Measurements from ENCODE around the gene BAIAP3.
"Not testable (repeated sequence)": the region's sequence is repeated elsewhere in the genome, so short reads cannot be mapped to it uniquely, and the experiment has no call there.

BAIAP3 gene

GRCh38 chr16:1326391-1326790 lies 7.1 kb upstream of the BAIAP3 start:
- Histone ChIP-seq H3K9ac (ENCODE audit: insufficient read length, low read depth) (no peak overlapping the region), H3K4me3 (ENCODE audit: insufficient read length, low read depth) (no peak overlapping the region), H3K36me3 (ENCODE audit: insufficient read depth, insufficient read length, low read length) (peaks cover 39% of the 10 kb centered on the region), H3K9me3 (ENCODE audit: insufficient read depth, low read length) (peaks cover 9% of the 10 kb centered on the region; the same call in 1 of the 2 replicates), H3K4me1 (ENCODE audit: insufficient read depth, insufficient read length) (peaks cover 9% of the 10 kb centered on the region), H3K27me3 (ENCODE audit: insufficient read depth, insufficient read length) (no peaks in the 10 kb centered on the region)
- DNase-seq (ENCODE audit: low read depth, low spot score) = no peak
- TF ChIP-seq ZNF274 (IDR thresholded peaks at IDR 0.05; ENCODE audit: low read depth, low read length) = no peak
- no peak for TF ChIP-seq SUZ12 (IDR thresholded peaks at IDR 0.05; ENCODE audit: extremely low read depth, insufficient read depth, insufficient read length)
- no peak for TF ChIP-seq YY1 (IDR thresholded peaks at IDR 0.05; ENCODE audit: insufficient read depth, insufficient read length)

- H3K27me3 ChIP-seq (ENCODE audit: insufficient read depth, insufficient read length) = peaks cover 4% of the 10 kb centered on the region
- H3K4me3 ChIP-seq (ENCODE audit: insufficient read length, low read depth) = no peak overlapping the region
- peaks cover 13% of the 10 kb centered on the region for H3K4me1 ChIP-seq (ENCODE audit: insufficient read depth, insufficient read length)
- no peak for DNase-seq (ENCODE audit: low read depth, low spot score)
- H3K36me3 ChIP-seq (ENCODE audit: insufficient read depth, insufficient read length, low read length) = peaks cover 32% of the 10 kb centered on the region
- TF ChIP-seq ZNF274 (IDR thresholded peaks at IDR 0.05; ENCODE audit: low read depth, low read length) = no peak
- no peak for TF ChIP-seq SUZ12 (IDR thresholded peaks at IDR 0.05; ENCODE audit: extremely low read depth, insufficient read depth, insufficient read length)
- TF ChIP-seq YY1 (IDR thresholded peaks at IDR 0.05; ENCODE audit: insufficient read depth, insufficient read length) = no peak
- peaks cover 9% of the 10 kb centered on the region; the same call in 1 of the 2 replicates for H3K9me3 ChIP-seq (ENCODE audit: insufficient read depth, low read length)
- H3K9ac ChIP-seq (ENCODE audit: insufficient read length, low read depth) = no peak overlapping the region
Measured at GRCh38 chr16:1326946-1327618, 6.4 kb upstream of the BAIAP3 start.

- TF ChIP-seq ZNF274 (IDR thresholded peaks at IDR 0.05; ENCODE audit: low read depth, low read length) = no peak
- TF ChIP-seq YY1 (IDR thresholded peaks at IDR 0.05; ENCODE audit: insufficient read depth, insufficient read length) = no peak
- TF ChIP-seq SUZ12 (IDR thresholded peaks at IDR 0.05; ENCODE audit: extremely low read depth, insufficient read depth, insufficient read length) = no peak
- peaks cover 31% of the 10 kb centered on the region for H3K36me3 ChIP-seq (ENCODE audit: insufficient read depth, insufficient read length, low read length)
- H3K4me3 ChIP-seq (ENCODE audit: insufficient read length, low read depth) = no peak overlapping the region
- no peak overlapping the region for H3K9ac ChIP-seq (ENCODE audit: insufficient read length, low read depth)
- peaks cover 9% of the 10 kb centered on the region for H3K27me3 ChIP-seq (ENCODE audit: insufficient read depth, insufficient read length)
- peaks cover 17% of the 10 kb centered on the region for H3K4me1 ChIP-seq (ENCODE audit: insufficient read depth, insufficient read length)
- peaks cover 9% of the 10 kb centered on the region; the same call in 1 of the 2 replicates for H3K9me3 ChIP-seq (ENCODE audit: insufficient read depth, low read length)
- DNase-seq (ENCODE audit: low read depth, low spot score) = no peak
Measured at GRCh38 chr16:1327619-1327947, 5.9 kb upstream of the BAIAP3 start.

GRCh38 chr16:1328136-1328535 lies 5.3 kb upstream of the BAIAP3 start:
- Histone ChIP-seq H3K36me3 (ENCODE audit: insufficient read depth, insufficient read length, low read length) (peaks cover 28% of the 10 kb centered on the region), H3K4me1 (ENCODE audit: insufficient read depth, insufficient read length) (peaks cover 19% of the 10 kb centered on the region)
- not testable (repeated sequence) for DNase-seq (ENCODE audit: low read depth, low spot score)

GRCh38 chr16:1328961-1329360 lies 4.5 kb upstream of the BAIAP3 start:
- H3K9ac ChIP-seq (ENCODE audit: insufficient read length, low read depth); DNase-seq (ENCODE audit: low read depth, low spot score); H3K4me3 ChIP-seq (ENCODE audit: insufficient read length, low read depth); H3K9me3 ChIP-seq (ENCODE audit: insufficient read depth, low read length): not testable (repeated sequence)
- Histone ChIP-seq H3K36me3 (ENCODE audit: insufficient read depth, insufficient read length, low read length) (peaks cover 19% of the 10 kb centered on the region), H3K27me3 (ENCODE audit: insufficient read depth, insufficient read length) (peaks cover 21% of the 10 kb centered on the region), H3K4me1 (ENCODE audit: insufficient read depth, insufficient read length) (peaks cover 17% of the 10 kb centered on the region)

More at GRCh38 chr16:1328136-1328535, 5.3 kb upstream of the BAIAP3 start:
- H3K9me3 ChIP-seq (ENCODE audit: insufficient read depth, low read length); H3K9ac ChIP-seq (ENCODE audit: insufficient read length, low read depth); H3K4me3 ChIP-seq (ENCODE audit: insufficient read length, low read depth): not testable (repeated sequence)
- peaks cover 14% of the 10 kb centered on the region for H3K27me3 ChIP-seq (ENCODE audit: insufficient read depth, insufficient read length)

GRCh38 chr16:1330260-1330914 lies 3.1 kb upstream of the BAIAP3 start:
- TF ChIP-seq SUZ12 (IDR thresholded peaks at IDR 0.05; ENCODE audit: extremely low read depth, insufficient read depth, insufficient read length) (no peak), ZNF274 (IDR thresholded peaks at IDR 0.05; ENCODE audit: low read depth, low read length) (no peak), YY1 (IDR thresholded peaks at IDR 0.05; ENCODE audit: insufficient read depth, insufficient read length) (no peak)
- Histone ChIP-seq H3K9me3 (ENCODE audit: insufficient read depth, low read length) (peaks cover 9% of the 10 kb centered on the region; the same call in 1 of the 2 replicates), H3K36me3 (ENCODE audit: insufficient read depth, insufficient read length, low read length) (peaks cover 5% of the 10 kb centered on the region), H3K4me1 (ENCODE audit: insufficient read depth, insufficient read length) (peaks cover 21% of the 10 kb centered on the region), H3K9ac (ENCODE audit: insufficient read length, low read depth) (no peak overlapping the region), H3K27me3 (ENCODE audit: insufficient read depth, insufficient read length) (peaks cover 36% of the 10 kb centered on the region), H3K4me3 (ENCODE audit: insufficient read length, low read depth) (no peak overlapping the region)
- no peak for DNase-seq (ENCODE audit: low read depth, low spot score)

GRCh38 chr16:1330931-1331711 lies 2.3 kb upstream of the BAIAP3 start:
- Histone ChIP-seq H3K4me3 (ENCODE audit: insufficient read length, low read depth) (no peak overlapping the region), H3K27me3 (ENCODE audit: insufficient read depth, insufficient read length) (peaks cover 43% of the 10 kb centered on the region), H3K9me3 (ENCODE audit: insufficient read depth, low read length) (peaks cover 9% of the 10 kb centered on the region; the same call in 1 of the 2 replicates), H3K9ac (ENCODE audit: insufficient read length, low read depth) (peak overlapping the region; percentile 57), H3K36me3 (ENCODE audit: insufficient read depth, insufficient read length, low read length) (no peaks in the 10 kb centered on the region), H3K4me1 (ENCODE audit: insufficient read depth, insufficient read length) (peaks cover 21% of the 10 kb centered on the region)
- DNase-seq (ENCODE audit: low read depth, low spot score) = no peak
- TF ChIP-seq SUZ12 (IDR thresholded peaks at IDR 0.05; ENCODE audit: extremely low read depth, insufficient read depth, insufficient read length) (no peak), YY1 (IDR thresholded peaks at IDR 0.05; ENCODE audit: insufficient read depth, insufficient read length) (no peak), ZNF274 (IDR thresholded peaks at IDR 0.05; ENCODE audit: low read depth, low read length) (no peak)
